CD4-positive, alpha-beta T cell treated with Interleukin-12 subunit alpha and Interleukin-12 subunit beta, for 1 hour (primary cell): ENCODE results near the gene SCYL2.

Experiments
- DNase-seq: peaks from one replicate; pipeline ENCODE4 v3.0.0-alpha.2; 2020

Gene SCYL2

DNA sequence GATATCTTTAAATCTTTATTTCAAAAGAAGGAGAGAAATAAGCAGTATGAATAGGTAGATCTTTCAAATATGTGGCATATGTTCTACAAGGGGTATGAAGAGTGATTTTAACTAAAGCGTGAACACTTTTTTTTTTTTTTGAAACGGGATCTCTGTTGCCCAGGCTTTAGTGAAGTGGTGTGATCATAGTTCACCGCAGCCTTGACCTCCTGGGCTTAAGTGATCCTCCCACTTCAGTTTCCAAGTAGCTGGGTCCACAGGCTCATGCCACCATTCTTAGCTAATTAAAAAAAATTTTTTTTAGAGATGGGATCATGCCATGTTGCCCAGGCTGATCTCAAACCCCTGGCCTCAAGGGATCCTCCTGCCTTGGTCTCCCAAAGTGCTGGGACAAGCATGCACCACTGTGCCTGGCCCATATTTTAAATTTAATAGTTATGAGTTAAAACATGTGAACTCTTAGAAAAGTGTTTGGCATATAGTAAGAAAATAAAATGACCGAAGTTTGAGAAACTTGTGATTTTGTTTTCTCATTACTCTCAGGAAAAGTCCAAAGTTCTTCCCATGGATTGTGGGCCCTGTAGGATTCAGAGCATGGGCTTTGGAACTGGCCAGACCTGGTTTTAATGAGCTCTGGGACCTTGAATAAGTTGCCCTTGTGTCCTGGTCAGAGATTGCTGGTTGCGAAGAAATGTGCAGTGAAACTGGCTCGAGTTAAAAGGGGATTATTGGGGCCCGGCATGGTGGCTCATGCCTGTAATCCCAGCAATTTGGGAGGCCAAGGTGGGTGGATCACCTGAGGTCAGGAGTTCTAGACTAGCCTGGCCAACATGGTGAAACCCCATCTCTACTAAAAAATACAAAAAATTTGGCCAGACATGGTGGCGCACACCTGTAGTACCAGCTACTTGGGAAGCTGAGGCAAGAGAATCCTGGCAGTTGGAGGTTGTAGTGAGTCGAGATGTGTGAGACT lies 116.9 kb downstream of the SCYL2 start:
- DNase-seq = no peak

DNA sequence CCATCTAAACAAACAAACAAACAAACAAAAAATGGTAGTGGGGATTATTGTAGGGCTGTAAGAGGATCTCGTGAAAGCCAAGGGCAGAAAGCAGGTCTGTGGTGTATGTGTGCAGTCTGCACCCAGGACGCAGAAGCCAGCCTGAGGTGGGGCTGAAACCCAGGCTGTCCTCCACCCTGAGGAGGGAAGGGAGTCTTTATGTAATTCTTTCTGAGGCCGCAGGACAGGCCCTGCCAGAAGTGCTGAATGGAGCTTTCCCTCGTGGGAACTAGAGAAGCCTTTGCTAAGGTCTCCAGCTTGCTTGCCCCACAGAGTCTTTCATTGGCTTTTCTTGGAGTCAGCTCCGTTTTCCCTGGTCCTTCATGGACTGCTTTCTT lies 117.6 kb downstream of the SCYL2 start:
- DNase-seq = no peak

- no peak for DNase-seq
Measured at GRCh38 chr12:100388382-100388781, 121.4 kb downstream of the SCYL2 start.
